ENCODE results near the gene SYNE1. TPM values are rescaled to one million over a fixed set of nuclear protein-coding genes. Genes with fewer than 3 reads are reported as not detected.

SYNE1 gene
- total and polyA plus RNA-seq, 7 donors, result 6.0 to 74.6 (median 16.5) TPM

- Histone ChIP-seq H3K4me3 (no peak overlapping the region), H3K9me3 (no peaks in the 10 kb centered on the region), H3K27ac (no peak overlapping the region), H3K27me3 (ENCODE audit: insufficient read depth in 3 of 3, low read length in 2 of 3) (no peaks in the 10 kb centered on the region), H3K36me3 (ENCODE audit: insufficient read depth in 1 of 2, low read depth in 1 of 2) (no peaks in the 10 kb centered on the region), H3K4me1 (no peaks in the 10 kb centered on the region)
- DNase-seq (no peak), ATAC-seq (no peak)
- intact Hi-C loops (cut with DNase I), result no loop called here
- TF ChIP-seq CTCF (IDR thresholded peaks at IDR 0.05), result no peak
- WGBS, 3 donors, result 82 to 91% (median 91%) methylated on average over 1 of the region's 1 CpG
These were observed 49.7 kb downstream of the SYNE1 start for GRCh38 chr6:152587473-152587872.

DNA sequence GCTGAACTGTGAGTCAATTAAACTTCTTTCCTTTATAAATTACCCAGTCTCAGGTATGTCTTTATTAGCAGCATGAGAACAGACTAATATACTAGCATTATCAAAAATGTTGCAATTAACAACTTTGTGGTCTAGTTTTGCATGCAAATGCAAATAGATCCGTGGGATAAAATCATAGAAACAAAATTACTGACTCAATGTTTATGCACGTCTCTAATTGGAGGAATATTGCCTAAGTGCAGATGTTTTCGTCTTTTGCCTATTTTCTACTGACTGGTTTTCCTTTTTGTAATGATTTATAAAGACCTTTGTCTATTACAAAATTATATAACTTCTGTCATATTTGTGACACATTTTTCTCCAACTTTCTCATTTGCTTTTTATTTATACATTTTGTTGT, 51.9 kb downstream of the SYNE1 start:
- no peaks in the 10 kb centered on the region for H3K4me1 ChIP-seq
- H3K9me3 ChIP-seq, result no peaks in the 10 kb centered on the region
- whole genome bisulfite sequencing, 3 donors, result 83 to 93% (median 90%) methylated on average over 3 of the region's 3 CpGs
- ATAC-seq (no peak), DNase-seq (no peak)
- H3K36me3 ChIP-seq (ENCODE audit: insufficient read depth in 1 of 2, low read depth in 1 of 2), result no peaks in the 10 kb centered on the region
- TF ChIP-seq CTCF (IDR thresholded peaks at IDR 0.05), result no peak
- H3K4me3 ChIP-seq, result no peak overlapping the region
- no peaks in the 10 kb centered on the region for H3K27me3 ChIP-seq (ENCODE audit: insufficient read depth in 3 of 3, low read length in 2 of 3)
- H3K27ac ChIP-seq, result no peak overlapping the region
- intact Hi-C loops (cut with DNase I), result no loop called here

DNA sequence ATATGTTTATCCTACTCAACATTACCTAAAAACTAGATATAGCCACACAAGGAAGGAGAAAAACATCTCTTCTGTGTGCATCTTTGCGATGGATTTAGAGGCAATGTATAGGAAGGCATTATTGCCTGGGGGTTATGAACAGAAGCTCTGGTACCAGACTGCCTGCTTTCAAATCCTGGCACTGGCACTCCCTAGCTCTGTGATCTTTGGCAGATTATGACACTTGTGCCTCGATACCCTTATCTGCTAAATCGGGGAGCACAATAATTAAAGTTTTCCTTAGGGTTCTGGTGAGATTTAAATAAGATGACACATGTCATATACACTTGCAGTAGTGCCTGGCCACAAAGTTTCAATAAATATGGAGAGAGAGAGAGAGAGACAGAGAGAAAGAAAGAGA, 53.3 kb downstream of the SYNE1 start:
- Histone ChIP-seq H3K27ac (no peak overlapping the region), H3K4me1 (no peaks in the 10 kb centered on the region), H3K27me3 (ENCODE audit: insufficient read depth in 3 of 3, low read length in 2 of 3) (no peaks in the 10 kb centered on the region), H3K9me3 (no peaks in the 10 kb centered on the region), H3K36me3 (ENCODE audit: insufficient read depth in 1 of 2, low read depth in 1 of 2) (no peaks in the 10 kb centered on the region), H3K4me3 (no peak overlapping the region)
- WGBS, 3 donors, result 88 to 90% (median 89%) methylated on average over 3 of the region's 3 CpGs
- TF ChIP-seq CTCF (IDR thresholded peaks at IDR 0.05), result no peak
- DNase-seq (no peak), ATAC-seq (no peak)
- intact Hi-C loops (cut with DNase I), result no loop called here

- no peak for TF ChIP-seq CTCF (IDR thresholded peaks at IDR 0.05)
- Histone ChIP-seq H3K4me1 (no peaks in the 10 kb centered on the region), H3K4me3 (no peak overlapping the region), H3K27me3 (ENCODE audit: insufficient read depth in 3 of 3, low read length in 2 of 3) (no peaks in the 10 kb centered on the region), H3K36me3 (ENCODE audit: insufficient read depth in 1 of 2, low read depth in 1 of 2) (no peaks in the 10 kb centered on the region), H3K9me3 (no peaks in the 10 kb centered on the region), H3K27ac (no peak overlapping the region)
- 52 to 65% (median 58%) methylated on average over 1 of the region's 1 CpG for WGBS, 3 donors
- no peak for ATAC-seq
- intact Hi-C loops (cut with DNase I), result no loop called here
- no peak for DNase-seq
These were observed 60.6 kb downstream of the SYNE1 start for GRCh38 chr6:152576525-152576924.

DNA sequence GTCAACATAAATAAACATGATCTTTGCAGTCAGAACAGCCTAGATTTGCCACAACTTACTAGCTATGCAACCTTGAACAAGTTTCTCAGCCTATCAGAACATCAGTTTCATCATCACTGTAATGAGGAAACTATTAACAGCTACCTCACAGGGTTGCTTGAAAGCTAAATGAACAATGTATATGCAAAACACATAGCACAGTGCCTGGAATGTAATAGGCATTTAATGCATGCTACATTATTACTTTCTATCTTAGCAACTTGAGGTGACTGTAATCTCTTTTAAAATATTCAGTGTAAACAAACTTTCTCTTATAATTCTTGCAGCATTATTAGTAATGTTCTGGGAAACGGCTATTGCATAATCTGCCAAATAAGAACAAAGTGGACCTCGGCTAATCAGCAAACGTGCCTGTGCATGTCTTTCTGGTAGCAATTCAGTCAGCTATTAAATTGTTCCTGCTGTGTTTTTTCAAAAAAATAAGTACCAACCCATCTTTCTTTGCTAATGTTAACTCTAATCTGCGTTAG, 61.5 kb downstream of the SYNE1 start:
- intact Hi-C loops (cut with DNase I), result no loop called here
- H3K27ac ChIP-seq, result no peak overlapping the region
- H3K9me3 ChIP-seq, result no peaks in the 10 kb centered on the region
- H3K36me3 ChIP-seq (ENCODE audit: insufficient read depth in 1 of 2, low read depth in 1 of 2), result no peaks in the 10 kb centered on the region
- WGBS, 3 donors, result 22 to 50% (median 25%) methylated on average over 4 of the region's 4 CpGs
- H3K4me1 ChIP-seq, result no peaks in the 10 kb centered on the region
- DNase-seq (no peak), ATAC-seq (no peak)
- no peak overlapping the region for H3K4me3 ChIP-seq
- no peak for TF ChIP-seq CTCF (IDR thresholded peaks at IDR 0.05)
- H3K27me3 ChIP-seq (ENCODE audit: insufficient read depth in 3 of 3, low read length in 2 of 3), result no peaks in the 10 kb centered on the region
